HG03575 (cell line): ENCODE measurements around the gene SERPINH1.

Source experiments
- ATAC-seq: cut with Tn5 transposase; IDR thresholded peaks from one replicate; pipeline ENCODE4 v1.9.1; 2021; ENCODE audit not compliant: unreplicated experiment, insufficient number of reproducible peaks, low FRiP score; ENCODE audit errors: extremely low read depth

Gene SERPINH1

DNA sequence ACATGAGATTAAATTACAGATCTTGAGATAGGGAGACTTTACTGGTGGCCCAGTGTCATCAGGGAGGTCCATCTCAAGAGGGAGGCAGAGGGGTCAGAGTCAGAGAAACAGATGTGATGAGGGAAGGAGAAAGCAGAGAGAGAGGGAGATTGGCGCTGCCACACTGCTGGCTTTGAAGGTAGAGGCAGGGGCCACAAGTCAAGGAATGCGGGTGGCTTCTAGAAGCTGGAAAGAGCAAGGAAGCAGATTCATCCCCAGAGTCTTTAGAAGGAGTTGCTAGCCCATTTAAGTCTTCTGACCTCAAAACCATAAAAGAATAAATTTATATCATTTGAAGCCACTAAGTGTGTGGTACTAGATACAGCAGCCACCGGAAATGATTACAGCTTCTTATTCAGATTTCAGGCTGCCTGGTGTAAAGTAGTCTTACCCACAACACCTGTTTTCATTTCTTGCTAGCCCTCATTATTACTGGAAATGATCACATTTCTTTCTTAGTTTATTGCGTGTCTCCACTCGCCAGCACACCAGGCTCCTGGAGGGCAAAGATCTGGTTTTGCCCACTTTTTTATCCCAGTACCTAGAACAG is 12.6 kb upstream of the SERPINH1 start:
- no peak for ATAC-seq

DNA sequence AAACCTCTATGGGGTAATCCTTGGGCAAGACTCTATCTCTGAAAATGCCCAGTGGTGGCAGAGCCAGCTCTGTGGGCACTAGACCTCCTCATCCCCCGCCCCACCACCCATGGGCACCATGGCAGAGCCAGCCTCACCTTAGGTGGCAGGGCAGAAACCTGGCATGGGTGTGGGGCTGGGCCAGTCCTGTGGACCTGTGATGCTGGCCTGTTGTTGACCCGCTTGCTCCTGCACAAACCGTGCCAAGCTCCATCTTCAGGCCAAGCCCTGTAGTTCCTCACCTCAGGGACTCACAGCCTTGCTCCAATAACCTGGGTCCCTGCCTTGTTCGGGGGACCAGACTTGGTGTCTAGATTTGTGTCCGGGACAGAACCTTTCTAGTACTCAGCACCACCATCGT is 8.9 kb upstream of the SERPINH1 start:
- ATAC-seq, result no peak

DNA sequence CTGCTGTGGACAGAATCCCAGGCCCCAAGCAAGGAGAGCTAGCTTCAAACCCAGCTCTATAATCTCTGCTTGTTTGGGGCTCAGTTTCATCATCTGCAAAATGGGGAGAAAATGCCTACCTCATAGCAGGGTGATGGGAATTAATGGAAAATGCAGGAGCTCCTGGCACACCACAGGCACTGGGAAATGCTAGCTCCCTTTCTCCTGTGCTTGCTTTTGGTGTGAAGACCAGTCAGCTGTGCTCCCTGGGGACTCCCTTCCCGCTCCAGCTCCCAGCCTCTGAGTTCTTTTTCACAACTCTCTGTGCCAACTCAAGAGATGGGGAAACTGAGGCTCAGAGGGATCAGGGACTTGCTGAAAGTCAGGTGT is 8.2 kb upstream of the SERPINH1 start:
- ATAC-seq, result no peak

DNA sequence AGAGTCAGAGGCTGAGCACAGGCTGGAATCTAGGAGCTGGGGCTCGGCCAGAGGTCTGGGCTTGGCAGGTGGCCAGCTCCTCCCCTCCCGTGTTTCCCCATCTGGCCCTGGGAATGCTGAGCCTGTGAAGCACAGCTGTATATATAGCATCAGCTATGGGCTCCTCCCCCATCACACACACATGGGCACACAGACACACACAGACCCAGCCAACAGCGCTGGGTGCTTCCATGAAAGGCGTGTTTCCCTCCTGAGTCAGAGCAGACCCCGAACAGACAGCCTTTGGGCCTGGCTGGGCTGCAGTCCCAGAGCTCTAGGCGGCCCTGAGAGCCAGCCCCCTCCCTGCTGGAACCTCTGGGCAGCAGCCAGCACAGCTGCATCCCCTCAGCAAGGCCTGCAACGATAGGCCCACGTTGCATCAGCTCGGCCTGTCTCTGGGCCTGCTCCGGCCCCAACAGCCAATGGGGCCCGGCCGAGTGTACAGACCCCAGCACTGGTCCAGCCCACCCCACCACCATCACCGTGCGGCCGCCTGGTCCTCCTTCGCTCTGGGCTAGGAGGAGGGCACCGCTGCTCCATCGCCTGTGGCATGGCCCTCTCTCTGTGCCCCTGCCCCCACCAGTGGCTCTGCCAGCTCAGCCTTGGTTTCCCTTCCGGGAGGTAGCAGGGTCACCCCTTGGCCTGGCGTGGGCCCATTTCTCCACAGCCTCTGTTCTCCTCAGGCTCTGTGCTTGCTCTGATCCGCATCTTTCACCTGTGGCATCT is 7.6 kb upstream of the SERPINH1 start:
- no peak for ATAC-seq

DNA sequence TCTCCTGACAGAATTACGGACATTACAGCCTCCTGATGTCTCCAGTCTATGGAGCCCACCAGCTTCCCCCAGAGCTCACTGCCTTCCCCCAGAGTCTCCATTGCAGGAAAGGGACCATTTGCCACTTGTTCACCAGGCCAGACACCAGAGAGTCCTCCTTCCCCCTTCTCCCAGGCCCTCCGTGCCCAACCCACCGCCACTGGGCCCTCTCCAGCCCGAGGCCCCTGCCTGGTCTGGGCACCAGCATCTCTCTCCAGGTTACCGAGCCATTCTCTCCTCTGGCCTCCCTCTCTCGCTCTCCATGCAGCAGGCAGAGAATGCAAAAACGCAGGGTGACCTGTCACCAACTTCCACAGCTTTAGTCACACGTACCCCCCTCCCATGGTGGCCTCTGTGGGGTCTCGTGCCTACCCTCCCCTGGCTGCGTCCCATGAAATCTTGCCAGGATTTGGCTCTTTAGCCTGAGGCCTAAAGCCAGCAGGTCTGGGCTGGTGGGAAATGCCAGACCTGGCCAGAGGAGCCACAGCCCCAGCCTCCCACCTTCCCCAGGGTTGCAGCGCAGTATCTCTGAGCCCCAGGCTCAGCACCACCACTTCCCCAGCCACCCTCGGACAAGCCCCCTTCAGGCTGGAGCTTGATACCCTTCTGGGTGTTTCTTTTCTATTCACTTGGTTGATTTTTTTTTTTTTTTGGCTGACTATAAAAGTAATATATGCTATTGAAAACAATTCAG is 6.8 kb upstream of the SERPINH1 start:
- no peak for ATAC-seq

DNA sequence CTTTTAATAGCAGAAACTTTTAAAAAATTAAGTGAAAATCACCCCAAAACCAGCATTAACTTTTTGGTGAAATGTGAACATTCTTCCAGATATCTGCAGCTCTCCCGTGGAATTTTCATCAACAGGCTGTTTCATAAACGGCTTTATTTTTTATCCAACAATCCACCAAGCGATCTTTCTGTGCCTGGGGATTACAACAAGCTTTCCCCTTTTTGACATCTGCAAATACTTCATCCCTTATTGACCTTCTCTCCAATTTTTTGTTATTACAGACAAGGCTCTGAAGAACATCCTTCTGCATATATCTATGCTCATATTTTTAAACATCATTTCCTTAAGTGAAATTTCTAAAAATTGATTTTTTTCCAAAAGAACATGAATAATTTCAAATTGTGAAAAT is 5.8 kb upstream of the SERPINH1 start:
- ATAC-seq, result no peak

DNA sequence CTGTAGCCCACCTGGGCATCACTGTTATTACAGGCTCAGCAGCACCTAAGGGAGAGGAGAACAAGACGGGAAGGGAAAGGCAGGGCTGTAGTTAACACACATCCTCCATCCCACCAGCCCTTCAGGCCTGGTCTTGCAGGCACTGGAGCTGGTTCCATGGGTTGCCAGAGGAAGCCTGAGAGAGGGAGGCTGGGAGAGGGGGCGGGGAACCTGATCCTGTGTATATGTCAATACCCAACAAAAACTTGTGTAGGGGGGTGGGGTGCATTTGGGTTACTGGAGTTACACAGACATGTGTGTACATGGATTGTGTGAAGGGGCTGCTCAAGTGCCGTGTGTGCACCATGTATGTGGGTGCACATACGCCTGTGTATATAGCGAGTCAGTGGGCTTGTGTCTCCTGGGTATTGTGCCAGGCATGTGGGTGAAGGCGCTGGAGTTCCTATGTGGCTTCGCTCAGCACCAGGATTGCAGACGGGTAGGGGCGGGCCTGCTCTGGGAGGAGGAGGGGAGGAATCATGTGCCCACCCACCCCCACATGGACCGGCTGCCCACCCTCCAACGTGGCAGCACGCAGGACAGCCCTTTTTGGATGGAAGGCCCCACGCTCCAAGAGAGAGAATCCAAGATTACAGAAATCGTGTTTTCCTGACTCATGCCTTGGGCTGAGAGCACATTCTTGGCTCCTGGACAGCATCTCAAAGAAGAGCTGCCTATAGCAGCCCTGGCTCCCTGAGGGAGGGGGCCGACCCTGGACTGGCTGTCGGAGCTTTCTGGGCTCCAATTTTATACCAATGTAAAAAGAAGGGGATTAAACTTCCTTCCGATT is 4.2 kb upstream of the SERPINH1 start:
- no peak for ATAC-seq

DNA sequence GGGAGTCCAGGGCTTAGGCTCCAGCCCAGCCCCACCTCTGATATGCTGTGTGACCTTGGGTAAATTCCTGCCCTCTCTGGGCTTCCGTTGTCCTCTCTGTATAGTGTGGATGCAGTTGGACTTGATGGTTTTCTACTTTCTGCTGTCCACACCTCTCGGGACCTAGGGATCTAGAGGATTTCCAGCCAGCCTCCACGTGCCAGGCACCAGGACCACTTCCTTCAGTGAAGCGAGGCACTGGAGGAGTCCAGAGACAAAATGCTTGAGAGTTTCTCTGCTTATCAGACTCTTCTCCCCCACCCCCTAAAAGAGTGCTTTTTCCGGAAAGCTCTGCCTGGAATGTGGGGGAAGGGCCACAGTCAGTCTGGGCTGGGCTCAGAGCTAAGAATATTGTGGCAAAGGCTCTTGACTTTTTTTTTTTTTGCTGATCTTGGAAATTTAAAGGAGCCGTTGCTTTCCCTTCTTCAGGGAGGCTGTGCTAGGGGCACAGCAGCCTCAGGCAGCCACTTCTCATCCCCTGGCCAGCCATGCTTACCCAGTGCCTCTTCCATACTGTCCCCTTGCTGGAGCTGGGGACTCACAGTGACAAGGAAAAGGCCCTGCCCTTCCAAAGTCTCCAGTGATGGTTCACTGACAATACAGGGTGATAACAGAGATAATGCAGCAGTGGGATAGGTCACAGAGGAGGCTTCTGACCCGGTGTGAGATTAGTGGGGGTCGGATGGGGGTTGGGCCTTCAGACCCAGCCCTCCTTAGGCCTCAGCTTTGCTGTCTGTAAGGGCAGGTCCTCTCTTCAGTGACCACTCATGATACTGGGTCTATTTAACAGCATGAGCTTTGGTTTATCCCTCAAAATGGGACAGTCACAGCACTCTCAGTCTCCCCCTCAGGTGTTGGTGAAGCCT is 2.9 kb upstream of the SERPINH1 start:
- ATAC-seq, result no peak

DNA sequence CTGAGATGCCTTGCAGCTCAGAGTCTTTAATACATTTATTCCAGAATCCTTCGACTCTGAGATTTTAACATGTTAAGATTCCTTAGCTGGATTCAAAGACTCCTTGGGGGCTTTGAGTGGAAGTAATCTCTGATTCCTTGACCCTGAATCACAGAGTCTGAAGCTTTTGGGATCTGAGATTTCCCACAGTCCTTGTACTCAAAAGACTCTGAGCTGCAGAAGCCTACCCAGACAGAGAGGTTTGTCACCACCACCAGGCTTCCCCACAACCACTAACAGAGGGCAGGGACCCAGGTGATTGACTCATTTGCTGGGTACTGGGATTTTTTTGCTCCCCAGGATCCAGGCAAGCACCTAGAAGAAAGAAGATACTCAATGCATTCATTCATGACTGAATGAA is 1.4 kb upstream of the SERPINH1 start:
- ATAC-seq, result no peak

DNA sequence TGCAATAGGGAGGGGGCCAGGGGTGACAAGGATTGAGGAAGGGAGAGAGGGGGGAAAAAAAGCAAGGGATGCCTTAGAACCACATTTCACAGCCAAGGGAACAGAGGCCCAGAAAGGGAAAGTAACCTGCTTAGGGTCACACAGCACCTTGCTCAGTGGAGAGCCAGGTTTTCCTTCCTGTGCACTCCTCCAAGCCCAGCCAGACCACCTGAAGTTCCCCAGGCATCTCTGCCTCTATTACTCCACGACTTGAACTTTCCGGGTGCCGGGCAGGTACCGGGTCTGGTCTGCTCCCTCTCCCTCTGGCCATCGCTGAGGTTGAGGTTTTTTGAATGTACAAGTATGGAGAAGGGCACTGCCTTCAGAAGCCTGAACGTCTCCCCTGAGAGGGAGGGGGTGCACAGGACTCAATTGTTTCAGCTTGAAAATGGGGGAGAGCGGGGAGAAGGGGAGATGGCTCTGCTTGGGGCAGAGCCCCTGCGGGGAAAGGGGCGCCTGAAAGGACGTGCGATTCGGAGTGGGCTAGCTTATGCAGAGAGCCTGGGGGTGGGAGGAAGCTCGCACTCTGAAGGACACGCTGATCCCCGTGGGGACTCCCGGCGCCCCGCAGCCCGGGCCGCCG is 516 bp upstream of the SERPINH1 start:
- ATAC-seq, result no peak

DNA sequence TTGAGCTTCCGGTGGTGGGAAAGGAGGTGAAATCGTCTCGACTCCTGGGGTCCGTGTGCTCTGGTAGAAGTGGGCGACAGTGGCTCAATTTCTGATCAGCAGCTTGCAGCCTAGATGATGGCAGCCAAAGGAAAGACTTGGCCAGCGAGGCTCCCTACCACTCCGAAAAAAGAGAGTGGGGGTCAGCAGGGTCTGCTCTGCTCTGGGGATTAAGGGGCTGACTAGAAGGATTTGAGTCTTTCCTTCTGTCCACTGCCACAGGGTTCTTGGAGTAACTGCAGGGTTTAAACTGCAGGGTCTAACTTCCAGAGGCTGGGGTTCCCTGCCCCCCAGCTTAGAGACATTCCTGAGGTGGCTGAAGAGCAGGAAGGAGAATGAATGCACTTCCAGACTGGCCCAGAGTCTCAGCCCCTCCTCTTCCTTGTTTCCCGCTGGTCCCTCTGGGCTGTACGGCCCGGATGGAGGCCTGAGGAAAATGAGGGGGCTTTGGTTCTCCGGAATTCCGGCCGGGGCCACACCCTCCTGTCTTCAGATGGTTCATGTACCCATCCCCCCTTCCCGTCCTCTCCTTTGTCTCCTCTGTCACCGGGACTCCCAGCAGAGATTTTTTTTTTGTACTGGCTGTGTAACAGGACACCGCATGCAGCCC is 907 bp downstream of the SERPINH1 start:
- no peak for ATAC-seq

DNA sequence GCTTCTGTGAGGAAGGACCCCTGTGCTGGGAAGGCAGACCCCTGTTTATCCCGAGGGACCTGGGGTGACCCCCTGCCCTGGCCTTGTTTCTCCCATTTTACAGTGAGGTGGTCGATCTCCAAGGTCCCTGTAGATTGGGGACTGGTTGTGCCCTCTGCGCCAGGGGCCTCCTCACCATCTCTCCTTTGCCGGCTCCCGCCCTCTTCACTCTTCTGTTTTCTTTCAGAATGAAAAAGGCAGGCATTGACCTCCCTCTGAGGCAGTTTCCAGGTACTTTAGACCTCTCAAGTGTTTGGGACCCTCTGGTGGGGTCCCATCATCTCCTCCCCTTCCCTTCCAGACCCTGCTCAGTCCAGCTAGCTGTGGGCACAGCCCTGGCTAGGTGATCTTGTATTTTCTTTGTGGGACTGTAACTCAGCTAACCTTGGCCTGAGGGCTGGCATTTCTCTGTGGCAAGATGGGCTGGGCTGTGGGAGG is 1.5 kb downstream of the SERPINH1 start:
- no peak for ATAC-seq

DNA sequence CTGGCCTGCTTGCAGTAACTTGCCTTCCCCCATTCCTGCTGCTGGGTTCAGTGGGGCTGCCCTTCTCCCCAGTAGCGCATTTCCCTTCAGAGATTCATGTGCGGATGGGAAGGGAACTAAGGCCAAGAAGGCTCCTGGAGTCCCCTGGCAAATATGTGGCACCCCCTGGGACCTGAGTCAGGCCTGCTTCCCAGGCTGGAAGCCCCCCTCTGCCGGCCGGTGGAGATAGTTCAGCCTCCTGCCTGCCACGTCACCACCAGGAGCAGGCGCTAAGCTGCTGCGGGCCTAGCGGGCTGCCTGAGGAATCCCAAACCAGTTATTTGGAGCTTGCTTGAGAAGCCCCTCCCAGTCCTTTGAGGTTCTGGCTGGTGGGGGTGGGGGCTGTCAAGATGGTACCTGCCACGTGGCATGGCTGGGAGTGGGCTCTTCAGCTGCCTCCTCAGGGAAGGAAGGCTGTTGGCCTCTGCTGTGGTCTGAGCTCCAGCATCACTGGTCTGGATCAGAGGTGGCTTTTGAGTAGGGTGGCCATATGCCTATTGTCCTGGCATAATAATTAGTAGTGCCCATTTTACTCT is 2.0 kb downstream of the SERPINH1 start:
- no peak for ATAC-seq

DNA sequence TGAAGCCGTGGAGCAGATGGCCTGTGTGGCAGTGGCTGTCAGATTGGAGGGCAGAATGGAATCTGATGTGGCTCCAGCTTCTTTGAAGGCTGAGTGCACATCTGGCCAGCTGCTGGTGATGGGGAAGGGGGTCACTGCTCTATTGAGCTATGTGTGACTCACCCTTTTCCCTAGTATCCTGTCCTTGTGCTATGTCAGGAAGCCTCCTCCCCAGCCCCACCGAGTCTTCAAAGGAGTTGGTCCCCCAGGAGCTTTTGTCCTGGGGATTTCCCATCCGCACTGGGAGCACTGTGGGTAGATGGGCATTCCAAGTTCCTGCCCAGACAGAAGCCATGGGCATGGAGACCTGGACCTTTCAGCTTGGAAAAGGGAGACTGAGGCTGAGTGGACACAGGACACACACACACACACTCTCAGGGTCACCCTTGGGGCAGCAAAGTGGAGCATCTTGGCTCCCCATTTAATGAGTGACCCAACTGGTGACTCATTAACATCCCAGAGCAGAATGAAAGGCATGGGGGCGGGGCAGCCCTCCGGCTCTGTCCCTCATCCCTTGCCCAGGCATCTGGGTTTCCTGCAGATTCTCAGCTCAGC is 3.3 kb downstream of the SERPINH1 start:
- no peak for ATAC-seq

DNA sequence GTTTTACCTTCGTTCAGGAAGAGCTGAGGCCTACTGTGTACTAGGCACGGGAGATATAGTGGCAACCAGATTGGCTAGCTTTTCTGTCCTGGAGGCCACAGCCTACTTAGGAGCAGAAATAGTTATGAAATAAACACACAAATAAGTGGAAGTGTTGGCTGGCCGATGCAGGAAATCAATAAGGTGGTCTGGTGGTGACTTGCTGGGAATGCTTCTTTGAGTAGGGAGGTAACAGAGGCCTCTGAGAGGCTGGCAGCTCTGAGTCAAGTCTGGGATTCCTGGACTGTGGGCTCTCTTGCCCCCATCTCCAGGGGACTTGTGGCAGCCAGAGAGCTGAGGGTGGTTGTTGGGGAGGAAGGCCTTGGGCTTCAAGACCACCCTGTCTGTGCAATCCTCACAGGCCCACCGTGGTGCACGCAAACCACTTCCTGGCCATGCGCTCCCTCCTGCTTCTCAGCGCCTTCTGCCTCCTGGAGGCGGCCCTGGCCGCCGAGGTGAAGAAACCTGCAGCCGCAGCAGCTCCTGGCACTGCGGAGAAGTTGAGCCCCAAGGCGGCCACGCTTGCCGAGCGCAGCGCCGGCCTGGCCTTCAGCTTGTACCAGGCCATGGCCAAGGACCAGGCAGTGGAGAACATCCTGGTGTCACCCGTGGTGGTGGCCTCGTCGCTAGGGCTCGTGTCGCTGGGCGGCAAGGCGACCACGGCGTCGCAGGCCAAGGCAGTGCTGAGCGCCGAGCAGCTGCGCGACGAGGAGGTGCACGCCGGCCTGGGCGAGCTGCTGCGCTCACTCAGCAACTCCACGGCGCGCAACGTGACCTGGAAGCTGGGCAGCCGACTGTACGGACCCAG is 4.1 kb downstream of the SERPINH1 start:
- ATAC-seq, result no peak

DNA sequence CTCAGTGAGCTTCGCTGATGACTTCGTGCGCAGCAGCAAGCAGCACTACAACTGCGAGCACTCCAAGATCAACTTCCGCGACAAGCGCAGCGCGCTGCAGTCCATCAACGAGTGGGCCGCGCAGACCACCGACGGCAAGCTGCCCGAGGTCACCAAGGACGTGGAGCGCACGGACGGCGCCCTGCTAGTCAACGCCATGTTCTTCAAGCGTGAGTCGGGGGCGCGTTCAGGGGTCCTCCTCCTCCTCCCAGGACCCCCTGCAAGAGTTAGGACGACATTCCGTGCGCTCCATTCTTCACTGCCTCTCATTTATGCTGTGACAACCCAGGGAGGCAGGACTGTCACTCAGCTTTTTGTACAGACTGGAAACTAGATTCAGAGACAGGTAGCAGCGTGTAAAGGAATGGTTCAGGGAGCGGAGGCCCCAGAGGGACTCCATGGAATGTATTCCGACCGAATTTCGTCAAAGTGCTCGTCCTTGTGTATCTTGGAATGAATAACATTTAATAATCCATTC is 4.8 kb downstream of the SERPINH1 start:
- ATAC-seq, result no peak
